ENCODE measurements around the gene ZFTA. TPM values are rescaled to one million over a fixed set of nuclear protein-coding genes. Genes with fewer than 3 reads are reported as not detected.

ZFTA gene
- total and polyA plus RNA-seq, 5 donors from 2014 or later = 0.07 to 2.2 (median 0.10) TPM; not detected in 1

DNA sequence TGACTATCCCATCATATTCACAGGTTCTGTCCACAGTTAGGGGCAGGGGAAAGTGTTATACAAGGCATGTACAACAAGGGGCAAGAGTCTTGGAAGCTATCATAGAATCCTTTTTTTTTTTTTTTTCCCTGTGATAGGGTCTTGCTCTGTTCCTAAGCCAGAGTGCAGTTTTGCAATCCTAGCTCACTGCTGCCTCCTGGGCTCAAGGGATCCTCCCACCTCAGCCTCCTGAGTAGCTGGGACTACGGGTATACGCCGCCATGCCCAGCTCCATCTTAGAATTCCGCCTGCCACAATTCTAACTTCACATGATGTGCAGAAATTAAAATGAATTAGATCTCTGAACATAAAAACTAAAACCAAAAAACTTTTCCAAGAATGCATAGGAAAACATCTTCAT is 31.7 kb downstream of the ZFTA start:
- H3K4me1 Mint-ChIP-seq = peaks cover 2 to 9% (median 4%) of the 10 kb centered on the region in 4 donors
- H3K4me3 Mint-ChIP-seq = no peak overlapping the region
- H3K4me3 ChIP-seq (ENCODE audit: low read depth, low read length) = no peak overlapping the region
- H3K27ac Mint-ChIP-seq = peak overlapping the region in 1 of 3 donors; percentile 34
- no peaks in the 10 kb centered on the region for H3K9me3 Mint-ChIP-seq
- no peaks in the 10 kb centered on the region for H3K36me3 ChIP-seq (ENCODE audit: control insufficient read depth, insufficient read depth, low read length)
- H3K36me3 Mint-ChIP-seq = no peaks in the 10 kb centered on the region
- H3K4me1 ChIP-seq (ENCODE audit: control insufficient read depth, insufficient read depth, low read length, poor library complexity, severe bottlenecking) = no peaks in the 10 kb centered on the region
- no peaks in the 10 kb centered on the region for H3K27me3 Mint-ChIP-seq
- ATAC-seq (ENCODE audit: low read depth in 2 of 2) (no peak), DNase-seq (no peak)
- H3K9me3 ChIP-seq (ENCODE audit: control insufficient read depth in 2 of 2, low read length in 2 of 2) = no peaks in the 10 kb centered on the region
- no peak overlapping the region for H3K27ac ChIP-seq (ENCODE audit: insufficient read depth, low read length, poor library complexity, severe bottlenecking)
- no peaks in the 10 kb centered on the region for H3K27me3 ChIP-seq (ENCODE audit: control insufficient read depth, insufficient read depth, low read length)

DNA sequence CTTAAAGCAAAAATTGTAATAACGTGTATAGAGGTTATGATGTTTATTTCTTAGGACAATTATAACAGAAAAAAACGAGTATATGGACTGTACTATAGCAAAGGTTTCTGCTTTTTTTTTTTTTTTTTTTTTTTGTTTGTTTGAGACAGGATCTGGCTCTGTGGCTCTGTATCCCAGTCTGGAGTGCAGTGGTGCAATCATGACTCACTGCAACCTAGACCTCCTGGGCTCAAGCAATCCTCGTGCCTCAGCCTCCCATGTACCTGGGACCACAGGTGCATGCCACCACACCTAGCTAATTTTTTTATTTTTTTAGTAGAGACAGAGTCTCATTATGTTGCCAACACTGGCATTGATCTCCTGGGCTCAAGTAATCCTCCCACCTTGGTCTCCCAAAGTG is 39.2 kb downstream of the ZFTA start:
- no peaks in the 10 kb centered on the region for H3K36me3 ChIP-seq (ENCODE audit: control insufficient read depth, insufficient read depth, low read length)
- no peaks in the 10 kb centered on the region for H3K36me3 Mint-ChIP-seq
- H3K4me1 ChIP-seq (ENCODE audit: control insufficient read depth, insufficient read depth, low read length, poor library complexity, severe bottlenecking) = no peaks in the 10 kb centered on the region
- H3K4me1 Mint-ChIP-seq = peaks cover 0 to 6% (median 3%) of the 10 kb centered on the region in 4 donors
- H3K27me3 Mint-ChIP-seq = no peaks in the 10 kb centered on the region
- H3K27ac Mint-ChIP-seq = no peak overlapping the region
- H3K4me3 Mint-ChIP-seq = no peak overlapping the region
- H3K9me3 Mint-ChIP-seq = no peaks in the 10 kb centered on the region
- no peaks in the 10 kb centered on the region for H3K9me3 ChIP-seq (ENCODE audit: control insufficient read depth in 2 of 2, low read length in 2 of 2)
- no peaks in the 10 kb centered on the region for H3K27me3 ChIP-seq (ENCODE audit: control insufficient read depth, insufficient read depth, low read length)
- H3K27ac ChIP-seq (ENCODE audit: insufficient read depth, low read length, poor library complexity, severe bottlenecking) = no peak overlapping the region
- H3K4me3 ChIP-seq (ENCODE audit: low read depth, low read length) = no peak overlapping the region
- DNase-seq (no peak), ATAC-seq (ENCODE audit: low read depth in 2 of 2) (no peak)

DNA sequence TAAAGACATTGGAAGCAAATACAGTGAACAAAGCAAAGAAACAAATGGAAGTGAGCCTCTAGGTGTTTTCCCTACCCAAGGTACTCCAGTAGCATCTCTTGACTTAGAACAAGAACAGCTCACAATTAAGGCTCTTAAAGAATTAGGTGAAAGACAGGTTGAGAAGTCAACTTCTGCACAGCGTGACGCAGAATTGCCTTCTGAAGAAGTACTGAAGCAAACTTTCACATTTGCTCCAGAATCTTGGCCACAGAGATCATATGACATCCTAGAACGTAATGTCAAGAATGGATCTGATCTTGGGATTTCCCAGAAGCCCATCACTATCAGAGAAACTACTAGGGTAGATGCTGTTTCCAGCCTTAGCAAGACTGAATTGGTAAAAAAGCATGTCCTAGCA is 48.0 kb downstream of the ZFTA start:
- no peak for ATAC-seq (ENCODE audit: low read depth in 2 of 2)
- peaks cover 3% of the 10 kb centered on the region for H3K36me3 ChIP-seq (ENCODE audit: control insufficient read depth, insufficient read depth, low read length)
- Mint-ChIP-seq H3K9me3 (no peaks in the 10 kb centered on the region), H3K27ac (no peak overlapping the region), H3K27me3 (no peaks in the 10 kb centered on the region), H3K36me3 (peaks cover 5% of the 10 kb centered on the region), H3K4me3 (no peak overlapping the region), H3K4me1 (peaks cover 4 to 21% (median 10%) of the 10 kb centered on the region in 4 donors)
- no peak for DNase-seq
- no peaks in the 10 kb centered on the region for H3K4me1 ChIP-seq (ENCODE audit: control insufficient read depth, insufficient read depth, low read length, poor library complexity, severe bottlenecking)
- H3K9me3 ChIP-seq (ENCODE audit: control insufficient read depth in 2 of 2, low read length in 2 of 2) = no peaks in the 10 kb centered on the region
- H3K27me3 ChIP-seq (ENCODE audit: control insufficient read depth, insufficient read depth, low read length) = no peaks in the 10 kb centered on the region
- H3K27ac ChIP-seq (ENCODE audit: insufficient read depth, low read length, poor library complexity, severe bottlenecking) = no peak overlapping the region
- H3K4me3 ChIP-seq (ENCODE audit: low read depth, low read length) = no peak overlapping the region

DNA sequence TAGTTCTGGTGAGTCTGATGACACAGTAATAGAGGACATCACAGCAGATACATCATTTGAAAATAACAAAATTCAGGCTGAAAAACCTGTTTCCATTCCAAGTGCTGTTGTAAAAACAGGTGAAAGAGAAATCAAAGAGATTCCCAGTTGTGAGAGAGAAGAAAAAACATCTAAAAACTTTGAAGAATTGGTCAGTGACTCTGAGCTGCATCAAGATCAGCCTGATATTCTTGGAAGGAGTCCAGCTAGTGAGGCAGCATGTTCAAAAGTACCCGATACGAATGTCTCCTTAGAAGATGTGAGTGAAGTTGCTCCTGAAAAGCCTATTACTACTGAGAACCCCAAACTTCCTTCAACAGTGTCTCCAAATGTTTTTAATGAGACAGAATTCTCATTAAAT is 48.6 kb downstream of the ZFTA start:
- Histone ChIP-seq H3K36me3 (ENCODE audit: control insufficient read depth, insufficient read depth, low read length) (peaks cover 3% of the 10 kb centered on the region), H3K9me3 (ENCODE audit: control insufficient read depth in 2 of 2, low read length in 2 of 2) (no peaks in the 10 kb centered on the region), H3K4me1 (ENCODE audit: control insufficient read depth, insufficient read depth, low read length, poor library complexity, severe bottlenecking) (no peaks in the 10 kb centered on the region), H3K27me3 (ENCODE audit: control insufficient read depth, insufficient read depth, low read length) (no peaks in the 10 kb centered on the region), H3K4me3 (ENCODE audit: low read depth, low read length) (no peak overlapping the region), H3K27ac (ENCODE audit: insufficient read depth, low read length, poor library complexity, severe bottlenecking) (no peak overlapping the region)
- ATAC-seq (ENCODE audit: low read depth in 2 of 2) = no peak
- Mint-ChIP-seq H3K9me3 (no peaks in the 10 kb centered on the region), H3K36me3 (peaks cover 5% of the 10 kb centered on the region), H3K27ac (peak overlapping the region in 1 of 3 donors; percentile 12), H3K4me1 (peaks cover 5 to 23% (median 9%) of the 10 kb centered on the region in 4 donors), H3K4me3 (no peak overlapping the region), H3K27me3 (no peaks in the 10 kb centered on the region)
- no peak for DNase-seq

DNA sequence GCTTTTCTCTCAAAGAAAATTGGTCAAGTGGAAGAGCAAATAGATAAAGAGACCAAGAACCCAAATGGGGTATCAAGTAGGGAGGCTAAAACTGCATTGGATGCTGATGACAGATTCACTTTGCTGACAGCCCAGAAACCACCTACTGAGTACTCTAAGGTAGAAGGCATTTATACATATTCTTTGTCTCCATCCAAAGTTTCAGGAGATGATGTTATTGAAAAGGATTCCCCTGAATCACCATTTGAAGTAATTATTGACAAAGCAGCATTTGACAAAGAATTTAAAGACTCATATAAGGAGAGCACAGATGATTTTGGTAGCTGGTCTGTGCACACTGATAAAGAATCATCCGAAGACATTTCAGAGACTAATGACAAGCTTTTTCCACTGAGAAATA is 49.6 kb downstream of the ZFTA start:
- no peaks in the 10 kb centered on the region for H3K9me3 Mint-ChIP-seq
- H3K27me3 Mint-ChIP-seq = no peaks in the 10 kb centered on the region
- H3K4me1 Mint-ChIP-seq = peaks cover 6 to 24% (median 10%) of the 10 kb centered on the region in 4 donors
- no peaks in the 10 kb centered on the region for H3K27me3 ChIP-seq (ENCODE audit: control insufficient read depth, insufficient read depth, low read length)
- H3K36me3 ChIP-seq (ENCODE audit: control insufficient read depth, insufficient read depth, low read length) = peaks cover 3% of the 10 kb centered on the region
- H3K36me3 Mint-ChIP-seq = peaks cover 8% of the 10 kb centered on the region
- H3K4me3 Mint-ChIP-seq = no peak overlapping the region
- no peak overlapping the region for H3K27ac Mint-ChIP-seq
- no peak for ATAC-seq (ENCODE audit: low read depth in 2 of 2)
- H3K4me3 ChIP-seq (ENCODE audit: low read depth, low read length) = no peak overlapping the region
- H3K27ac ChIP-seq (ENCODE audit: insufficient read depth, low read length, poor library complexity, severe bottlenecking) = no peak overlapping the region
- H3K4me1 ChIP-seq (ENCODE audit: control insufficient read depth, insufficient read depth, low read length, poor library complexity, severe bottlenecking) = no peaks in the 10 kb centered on the region
- no peak for DNase-seq
- no peaks in the 10 kb centered on the region for H3K9me3 ChIP-seq (ENCODE audit: control insufficient read depth in 2 of 2, low read length in 2 of 2)

Other genes starting within 250 kb of the ZFTA start
- 118 TPM for gene PLAAT4, start 232.0 kb downstream of the ZFTA start, total RNA-seq
- gene PLAAT4, start 232.0 kb downstream of the ZFTA start, polyA plus RNA-seq = 100 to 1,000 TPM; 405 to 493 (median 439) TPM
- gene PLAAT2, start 205.4 kb downstream of the ZFTA start, total RNA-seq = not detected
- gene PLAAT2, start 205.4 kb downstream of the ZFTA start, polyA plus RNA-seq = under 1 TPM in 2 of 4 donors, not detected in 2; 0.28 to 0.47 TPM
- gene PLAAT3, start 154.3 kb downstream of the ZFTA start, total RNA-seq = 5.8 TPM
- 10 to 100 TPM in 1 of 4 donors, 1 to 10 TPM in 3; 3.1 to 19.0 (median 5.8) TPM for gene PLAAT3, start 154.3 kb downstream of the ZFTA start, polyA plus RNA-seq
- gene ATL3, start 97.4 kb downstream of the ZFTA start, total RNA-seq = 33.7 TPM
- 10 to 100 TPM; 23.6 to 26.4 (median 25.0) TPM for gene ATL3, start 97.4 kb downstream of the ZFTA start, polyA plus RNA-seq
- 33.2 TPM for gene RTN3, start 87.3 kb downstream of the ZFTA start, total RNA-seq
- gene RTN3, start 87.3 kb downstream of the ZFTA start, polyA plus RNA-seq = 10 to 100 TPM; 41.5 to 63.6 (median 48.4) TPM
- gene SPINDOC, start 44.7 kb upstream of the ZFTA start, total RNA-seq = 11.1 TPM
- gene SPINDOC, start 44.7 kb upstream of the ZFTA start, polyA plus RNA-seq = under 1 TPM; 0.41 to 1.00 (median 0.58) TPM
- 66.6 TPM for gene MARK2, start 70.3 kb upstream of the ZFTA start, total RNA-seq
- gene MARK2, start 70.3 kb upstream of the ZFTA start, polyA plus RNA-seq = 10 to 100 TPM; 29.3 to 39.9 (median 36.4) TPM
- not detected for gene RCOR2, start 148.4 kb upstream of the ZFTA start, total RNA-seq
- gene RCOR2, start 148.4 kb upstream of the ZFTA start, polyA plus RNA-seq = not detected
- gene NAA40, start 170.2 kb upstream of the ZFTA start, total RNA-seq = 18.7 TPM
- 1 to 10 TPM; 7.4 to 7.6 (median 7.5) TPM for gene NAA40, start 170.2 kb upstream of the ZFTA start, polyA plus RNA-seq
- 124 TPM for gene COX8A, start 205.8 kb upstream of the ZFTA start, total RNA-seq
- gene COX8A, start 205.8 kb upstream of the ZFTA start, polyA plus RNA-seq = 100 to 1,000 TPM; 426 to 582 (median 526) TPM
- 78.6 TPM for gene OTUB1, start 217.7 kb upstream of the ZFTA start, total RNA-seq
- gene OTUB1, start 217.7 kb upstream of the ZFTA start, polyA plus RNA-seq = 100 to 1,000 TPM; 156 to 216 (median 166) TPM

All from CD4-positive, CD25-positive, alpha-beta regulatory T cell (primary cell).